Fibroblast of peridontal ligament (primary cell): Measurements from ENCODE around the gene PDE4D.
A peak's percentile ranks its signal among the peaks of the same experiment; 100 is the strongest.

ENCODE experiments used
- DNase-seq: peaks from one replicate; pipeline ENCODE4 v3.0.0-alpha.2; 2010; ENCODE audit errors: extremely low read depth

PDE4D gene

DNA sequence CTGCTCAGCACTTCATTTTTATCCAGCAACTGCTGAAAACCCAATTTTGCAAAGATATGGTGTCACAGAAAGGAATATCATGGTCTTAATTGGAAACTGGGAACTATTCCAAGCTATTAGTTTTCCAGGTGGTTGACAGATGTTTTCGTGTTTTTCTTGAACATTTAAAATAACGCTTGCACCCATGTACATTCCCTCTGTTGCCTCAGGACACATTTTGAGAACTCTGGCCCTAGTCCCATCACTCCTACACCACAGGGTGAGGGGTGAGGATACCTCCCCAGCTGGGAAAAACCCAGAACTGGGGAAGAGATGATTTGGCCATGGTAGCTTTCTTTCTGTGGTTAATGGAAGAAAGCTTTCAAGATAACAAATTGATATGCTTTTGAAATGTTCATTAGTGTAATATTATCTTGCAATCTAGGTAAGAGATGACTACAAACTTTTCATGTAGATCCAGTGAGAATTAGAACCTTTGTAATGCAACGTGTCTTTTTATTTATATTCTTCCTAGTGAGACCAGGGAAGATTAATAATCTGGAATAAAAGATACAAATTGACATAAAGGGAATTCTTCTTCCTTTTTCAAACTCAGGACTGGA lies 683.7 kb downstream of the PDE4D start:
- no peak for DNase-seq

DNA sequence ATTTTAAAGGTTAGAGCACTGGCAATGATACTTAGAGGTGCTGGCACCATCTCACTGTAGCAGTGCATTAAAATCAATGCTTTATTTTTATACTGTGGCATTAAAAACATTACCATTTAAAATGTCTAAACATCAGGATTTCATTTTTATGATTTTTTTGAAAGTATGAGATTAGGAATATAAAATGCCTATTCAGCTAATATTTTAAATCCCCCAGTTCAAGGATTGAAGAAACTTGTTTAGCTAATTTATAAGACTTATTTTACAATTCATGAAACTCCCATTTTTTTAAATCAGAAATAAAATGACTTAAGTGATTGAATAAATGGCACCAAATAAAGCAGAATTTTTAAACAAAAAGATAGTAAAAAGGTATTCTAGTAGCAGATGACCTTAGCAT lies 685.1 kb downstream of the PDE4D start:
- no peak for DNase-seq

DNA sequence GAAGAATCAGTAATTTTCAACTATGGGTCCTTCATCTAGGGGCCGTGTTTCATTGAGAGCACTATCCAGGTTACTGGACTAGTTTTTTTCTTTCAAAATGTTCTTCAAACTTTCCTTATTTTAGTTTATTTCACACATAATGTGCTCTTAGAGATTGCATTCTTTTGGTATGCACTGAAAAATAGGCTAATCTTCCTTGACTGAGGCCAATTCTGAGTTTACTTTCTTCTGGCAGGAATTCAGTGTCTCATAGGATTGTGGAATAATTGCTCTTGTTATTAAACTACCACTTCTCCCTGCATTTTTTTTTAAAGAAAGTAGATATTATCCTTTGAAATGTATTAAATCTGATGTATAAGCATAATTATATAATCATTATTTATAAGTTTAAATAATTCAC lies 686.1 kb downstream of the PDE4D start:
- DNase-seq, result no peak

DNA sequence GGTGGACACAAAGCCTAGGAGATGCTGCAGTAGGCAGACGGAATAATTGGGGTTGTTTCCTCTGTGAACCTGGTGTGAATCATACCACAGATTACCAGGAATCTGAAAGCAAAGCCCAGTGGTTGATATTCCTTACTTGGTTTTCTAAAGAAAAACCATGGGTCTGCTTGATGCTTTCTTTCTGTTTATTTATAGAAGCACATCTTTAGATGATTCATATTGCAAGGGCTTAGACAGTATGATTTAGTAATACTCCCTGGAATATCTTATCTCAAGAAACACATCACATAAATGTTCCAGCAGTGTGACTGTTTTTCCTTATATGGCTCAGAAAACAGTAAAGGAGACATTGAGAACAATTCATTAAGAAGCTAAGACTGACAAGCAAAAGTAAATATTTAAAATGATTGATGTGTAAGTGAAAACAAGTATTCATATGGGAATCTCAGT lies 687.4 kb downstream of the PDE4D start:
- peak; percentile 26 for DNase-seq

DNA sequence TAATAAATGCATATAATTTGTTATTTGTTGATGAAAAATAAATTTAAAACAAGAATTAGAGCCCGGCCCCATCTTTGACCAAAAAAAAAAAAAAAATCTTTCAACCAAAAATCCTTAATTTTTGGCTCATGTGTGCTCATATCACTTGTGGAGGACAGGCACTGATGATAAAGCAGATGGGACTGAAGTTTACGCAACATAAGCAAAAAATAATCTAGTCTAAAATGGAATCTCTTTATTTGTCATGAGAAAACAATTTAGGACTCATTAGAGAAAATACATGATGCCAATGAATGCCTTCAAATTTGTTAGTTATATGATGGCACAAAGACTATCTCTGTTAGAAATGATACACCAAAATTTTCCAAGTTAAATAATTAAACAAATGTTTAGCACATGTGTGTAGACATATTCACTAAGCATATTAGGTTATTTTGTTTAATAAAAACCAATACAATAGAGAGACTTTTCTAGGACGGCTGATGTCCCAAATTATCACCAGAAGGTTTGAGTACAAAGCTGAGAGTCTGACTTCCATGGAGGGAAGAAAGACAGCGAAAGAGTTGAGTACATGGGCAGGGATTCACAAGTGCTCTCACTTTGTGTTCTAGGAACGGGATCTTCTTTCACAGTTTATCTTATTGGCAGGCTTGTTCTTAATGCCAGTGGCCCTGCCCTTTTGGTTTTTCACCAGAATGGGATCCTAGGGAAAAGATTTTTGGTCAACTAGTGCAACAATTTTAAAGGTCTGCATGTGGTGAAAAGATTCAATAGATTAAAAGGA lies 689.2 kb downstream of the PDE4D start:
- no peak for DNase-seq

DNA sequence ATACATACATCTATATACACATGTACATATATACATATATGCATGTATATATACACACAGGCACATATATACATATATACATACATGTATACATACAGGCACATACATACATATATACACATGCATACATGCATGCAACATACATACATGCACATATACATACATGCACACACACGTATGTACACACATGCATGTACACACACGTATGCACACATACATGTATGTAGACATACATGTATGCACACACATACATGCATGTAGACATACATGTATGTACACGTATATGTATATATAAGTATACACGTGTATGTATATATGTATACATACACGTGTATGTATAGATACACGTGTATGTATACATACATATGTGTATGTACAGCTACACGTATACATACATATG lies 693.7 kb downstream of the PDE4D start:
- no peak for DNase-seq

DNA sequence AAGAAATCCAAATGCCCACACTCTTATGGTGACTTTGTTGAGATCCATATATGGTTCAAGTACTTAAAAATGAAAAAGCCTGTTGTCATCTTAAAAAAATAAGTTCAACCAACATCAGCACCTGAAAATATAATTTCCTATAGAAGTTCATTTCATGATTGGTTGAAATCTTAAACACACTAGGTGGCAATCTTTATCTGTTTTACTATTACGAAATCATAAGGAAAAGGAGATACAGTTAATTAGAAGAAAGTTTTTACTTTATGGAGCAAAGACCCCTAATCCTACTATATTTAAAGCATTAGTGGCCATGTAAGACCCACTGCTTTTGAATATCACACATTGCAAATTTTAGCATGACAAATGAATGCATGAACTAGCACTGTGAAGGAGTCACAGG lies 694.7 kb downstream of the PDE4D start:
- DNase-seq, result no peak

DNA sequence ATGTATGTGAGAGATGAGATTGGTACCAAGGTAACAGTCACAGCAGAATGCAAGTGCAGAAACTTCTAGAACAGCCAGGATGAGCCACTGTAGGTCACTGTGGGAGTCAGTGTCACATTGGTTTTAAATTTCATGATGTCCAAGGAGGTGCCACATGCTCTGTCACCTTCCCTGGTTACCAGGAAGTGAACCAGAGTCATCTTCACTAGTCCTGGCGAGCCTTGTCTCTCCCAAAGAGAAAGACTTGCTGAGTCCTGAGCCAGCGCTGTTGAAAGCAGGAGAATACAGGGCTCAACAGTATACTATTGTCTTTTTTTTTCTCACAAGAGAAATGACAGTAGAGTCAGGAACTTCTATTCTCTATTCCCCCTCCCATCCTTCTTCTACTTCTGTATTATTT lies 695.2 kb downstream of the PDE4D start:
- no peak for DNase-seq

DNA sequence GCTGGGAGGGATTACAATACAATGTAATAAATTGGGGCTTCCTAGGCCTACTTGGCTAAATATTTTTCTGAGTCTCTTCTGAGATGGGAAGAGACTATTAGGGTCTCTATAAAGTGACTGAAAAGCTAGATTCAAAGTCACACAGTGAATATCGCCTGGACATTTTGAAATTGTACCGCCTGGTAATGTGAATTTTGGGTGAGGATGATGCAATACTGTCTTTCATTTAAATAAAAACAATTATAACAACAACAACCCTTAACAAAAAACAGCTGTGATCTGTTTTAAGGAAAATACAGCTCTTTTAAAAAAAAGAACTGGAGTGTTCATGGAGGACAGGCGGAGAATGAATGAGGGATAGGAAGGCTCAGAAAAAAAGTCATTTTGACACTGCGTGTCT lies 695.6 kb downstream of the PDE4D start:
- DNase-seq, result no peak

DNA sequence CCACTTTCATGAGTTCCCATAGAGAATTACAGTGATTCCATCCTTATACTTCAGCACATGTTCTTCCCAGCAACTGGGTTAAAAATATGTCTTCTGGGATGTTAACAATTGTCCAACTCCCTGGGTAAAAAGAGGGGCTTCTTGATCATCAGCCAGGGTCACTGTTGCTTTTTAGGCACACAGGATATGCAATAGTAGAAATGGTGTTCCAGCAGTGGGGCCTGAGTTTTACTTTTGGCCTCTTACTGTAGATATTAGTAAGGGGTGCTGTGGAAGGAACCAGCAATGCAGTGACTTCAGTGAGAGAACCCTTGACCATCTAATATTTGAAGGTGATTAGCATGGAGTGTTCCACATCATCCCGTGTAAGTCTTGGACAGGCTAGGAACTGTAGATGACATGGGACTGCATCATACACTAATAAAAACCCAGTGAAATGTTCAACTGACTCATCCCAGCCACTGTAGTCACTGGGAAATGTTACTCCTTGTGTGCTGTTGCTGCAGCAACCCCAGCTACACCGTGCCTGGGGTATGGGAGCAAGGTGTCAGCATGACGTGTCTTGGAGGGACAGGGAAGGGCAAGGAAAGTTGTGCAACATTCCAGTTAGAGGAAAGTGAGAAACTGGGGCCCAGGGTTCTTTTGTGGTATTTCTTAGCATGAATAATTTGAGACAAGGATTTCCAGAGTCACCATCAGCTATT lies 699.8 kb downstream of the PDE4D start:
- peak; percentile 63 for DNase-seq

DNA sequence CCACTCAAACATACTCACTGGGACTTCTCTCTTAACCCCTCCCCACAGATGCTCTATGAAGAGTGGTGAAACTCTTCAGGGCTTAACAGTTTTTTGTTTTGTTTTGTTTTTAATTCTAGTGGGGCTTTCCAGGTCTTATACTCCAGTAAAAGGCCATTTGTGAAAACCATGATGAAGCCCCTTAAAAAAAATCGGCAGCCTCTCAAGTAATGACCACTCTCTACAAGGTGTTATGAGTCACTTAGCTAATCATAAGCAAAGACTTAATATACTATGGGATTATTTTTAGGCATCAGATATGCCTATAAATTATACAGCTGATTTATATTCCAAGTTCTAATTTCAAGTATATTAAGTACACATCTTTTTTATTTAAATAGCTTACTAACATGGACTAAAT lies 702.8 kb downstream of the PDE4D start:
- DNase-seq, result no peak

DNA sequence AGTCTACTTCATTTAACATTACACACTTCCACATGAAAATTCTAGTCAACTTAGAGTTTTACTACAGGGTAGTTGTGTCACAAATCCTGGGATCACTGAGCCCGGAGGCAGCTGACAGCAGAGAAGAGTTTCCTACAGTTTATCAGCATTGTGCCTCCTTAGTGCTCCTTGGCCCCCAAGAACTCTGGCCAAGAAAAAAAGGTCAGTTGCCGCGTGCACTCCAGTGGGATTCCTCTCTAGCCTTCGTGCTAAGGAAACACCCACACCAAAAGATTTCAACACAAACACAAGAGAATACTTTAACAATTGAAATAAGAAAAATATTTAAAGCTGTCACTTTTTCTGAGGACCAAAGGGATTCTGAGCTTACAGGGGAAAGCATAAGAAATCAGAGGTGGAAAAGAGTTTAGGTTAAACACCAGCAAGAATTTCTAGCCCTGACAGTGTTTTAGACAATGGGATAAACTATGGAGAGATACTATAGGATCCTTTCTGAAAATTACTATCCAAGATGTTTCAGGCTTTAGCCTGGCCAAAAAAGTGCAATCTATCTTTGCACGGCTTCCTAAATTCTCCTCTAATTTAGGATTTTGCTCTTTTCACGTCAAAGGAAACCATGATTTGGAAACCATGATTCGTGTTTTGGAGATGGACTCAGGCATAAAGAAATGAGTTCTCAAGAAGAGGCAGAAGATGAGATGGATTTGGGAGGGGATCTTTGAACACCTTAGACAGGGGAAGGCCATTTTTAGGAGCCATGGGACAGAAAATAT lies 703.9 kb downstream of the PDE4D start:
- DNase-seq, result no peak

DNA sequence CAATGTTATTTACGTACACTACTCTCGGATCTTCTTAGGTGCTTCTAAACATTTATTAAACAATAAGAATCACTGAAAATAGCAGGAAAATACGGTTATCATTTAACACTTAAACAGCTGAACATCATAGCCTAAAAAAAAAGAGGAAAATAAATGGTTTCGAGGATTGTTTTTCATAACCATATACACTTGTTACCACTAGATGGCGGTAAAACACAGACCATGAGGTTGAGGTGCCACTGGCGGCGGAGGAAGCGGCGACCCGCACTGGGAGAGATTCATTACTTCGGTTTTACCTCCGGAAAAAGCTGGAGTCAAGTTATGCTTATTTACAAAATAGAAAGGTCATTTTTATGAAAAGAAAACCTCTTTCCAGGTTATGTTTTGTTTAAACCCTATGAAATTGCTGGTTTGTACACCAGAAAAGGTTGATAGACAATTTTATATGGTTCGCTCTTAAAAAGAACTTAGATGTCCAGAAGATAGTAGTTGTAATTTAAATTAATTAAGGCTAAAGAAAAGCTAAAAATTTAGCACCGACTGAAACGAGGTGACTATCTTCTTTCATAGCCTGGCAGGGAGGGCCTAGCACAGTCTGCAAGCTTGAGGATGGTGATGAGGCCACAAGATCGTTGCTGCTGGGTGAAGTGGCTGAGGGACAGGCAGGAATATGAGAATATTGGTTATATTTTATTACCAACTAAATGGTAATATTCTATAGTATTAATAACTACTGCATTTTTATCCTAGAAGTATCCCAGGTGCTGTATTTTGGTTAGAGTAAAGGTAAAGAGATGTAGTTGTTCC lies 704.9 kb downstream of the PDE4D start:
- DNase-seq, result peak; percentile 72

DNA sequence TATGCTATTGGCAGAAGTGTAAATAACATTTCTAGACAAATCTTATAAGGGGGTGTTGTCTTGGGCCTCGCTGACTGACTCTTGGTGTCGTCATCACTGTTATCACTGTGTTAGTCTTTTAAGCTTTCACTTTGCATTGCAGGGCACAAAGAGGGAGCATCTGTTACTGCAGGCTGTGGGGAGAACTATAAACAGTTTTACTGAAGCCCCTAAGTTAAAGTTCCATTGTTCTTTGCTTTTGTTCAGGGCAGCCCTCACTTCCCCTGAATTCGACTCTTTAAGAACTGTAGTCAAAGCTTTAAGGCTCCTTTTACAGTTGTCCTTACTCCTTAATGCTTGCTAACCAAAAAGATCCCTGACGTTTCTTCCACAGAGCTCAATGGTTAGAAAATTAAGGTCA lies 705.7 kb downstream of the PDE4D start:
- DNase-seq, result peak; percentile 72

DNA sequence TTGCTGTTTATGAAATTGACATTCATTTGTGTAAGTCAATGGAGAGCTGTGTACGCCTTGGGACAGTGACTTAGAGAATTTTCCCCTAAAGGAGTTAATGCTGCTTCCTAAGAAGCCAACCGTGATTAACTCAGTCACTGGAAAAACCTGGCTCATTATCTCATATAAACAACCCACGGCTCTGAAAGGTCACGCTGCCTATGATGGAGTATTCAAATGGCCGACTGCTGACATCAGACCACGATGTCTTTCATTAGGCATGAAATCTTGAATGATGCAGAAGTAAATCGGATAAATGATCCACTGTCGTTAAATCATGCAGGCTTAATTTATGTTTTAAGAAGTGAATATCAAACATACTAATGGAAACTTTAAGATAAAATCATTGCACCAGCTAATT lies 706.9 kb downstream of the PDE4D start:
- DNase-seq, result no peak

DNA sequence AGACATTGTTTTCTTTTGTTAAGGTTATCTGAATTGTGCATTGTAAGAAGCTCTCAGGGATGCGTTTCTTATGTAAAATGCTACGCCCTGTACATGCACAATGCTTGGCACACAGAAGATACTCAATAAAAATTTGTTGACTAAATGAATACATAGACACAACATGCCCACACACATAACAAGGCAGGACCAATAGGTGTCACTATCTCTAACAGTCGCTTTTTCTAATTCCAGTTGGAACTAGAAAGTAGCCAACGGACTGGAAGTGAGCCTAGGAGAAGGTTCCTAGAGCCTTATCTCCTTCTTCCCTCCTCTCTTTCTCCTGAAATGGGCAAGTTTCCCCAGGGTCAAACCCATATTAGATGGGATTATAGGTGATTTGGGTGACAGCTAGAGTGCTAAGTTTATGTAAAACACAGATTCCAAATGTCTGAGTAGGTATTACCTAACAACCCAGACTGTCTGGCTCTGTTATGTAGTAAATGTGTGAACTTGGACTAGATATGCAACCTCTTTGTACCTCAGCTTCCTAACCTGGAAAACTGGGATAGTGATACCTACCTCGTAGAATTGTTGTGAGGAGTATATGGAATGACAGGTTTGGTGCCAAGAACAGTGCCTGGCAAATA lies 707.7 kb downstream of the PDE4D start:
- DNase-seq, result no peak

DNA sequence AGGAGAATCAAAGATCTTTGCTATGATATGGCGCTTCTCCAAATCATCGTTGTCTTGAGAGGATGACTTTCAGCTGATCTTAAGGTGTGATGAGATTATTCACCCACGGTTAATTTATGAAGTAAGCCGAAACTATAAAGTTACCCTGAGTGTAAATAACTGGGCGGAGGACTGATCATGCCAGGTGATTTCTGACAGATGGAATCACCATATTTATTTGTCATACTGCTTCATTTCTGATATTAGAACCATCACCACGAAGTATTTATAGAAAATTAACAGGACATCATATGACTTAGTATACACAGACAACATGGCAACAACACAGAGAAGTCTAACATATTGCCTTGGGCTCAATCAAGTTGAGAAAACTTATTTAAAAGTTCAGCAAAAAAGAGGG lies 708.8 kb downstream of the PDE4D start:
- DNase-seq, result no peak

DNA sequence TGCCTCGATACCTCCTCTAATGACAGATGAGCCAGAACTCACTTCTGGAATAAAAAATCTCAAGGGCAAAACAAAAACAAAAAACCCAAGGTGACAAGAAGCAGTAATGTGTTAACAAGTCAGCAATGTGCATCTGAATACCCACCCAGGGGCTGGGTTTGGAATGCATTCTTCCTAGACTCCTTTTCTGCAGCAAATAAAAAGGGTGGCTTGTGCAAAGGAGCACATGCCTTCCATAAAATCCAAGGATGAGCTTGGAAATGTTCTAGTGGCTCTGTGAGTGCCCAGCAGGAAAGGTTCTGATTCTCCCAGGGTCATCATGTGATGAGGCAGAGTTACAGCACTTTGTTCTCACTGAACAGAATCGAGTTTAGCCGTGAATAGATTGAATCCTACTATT lies 710.8 kb downstream of the PDE4D start:
- no peak for DNase-seq

DNA sequence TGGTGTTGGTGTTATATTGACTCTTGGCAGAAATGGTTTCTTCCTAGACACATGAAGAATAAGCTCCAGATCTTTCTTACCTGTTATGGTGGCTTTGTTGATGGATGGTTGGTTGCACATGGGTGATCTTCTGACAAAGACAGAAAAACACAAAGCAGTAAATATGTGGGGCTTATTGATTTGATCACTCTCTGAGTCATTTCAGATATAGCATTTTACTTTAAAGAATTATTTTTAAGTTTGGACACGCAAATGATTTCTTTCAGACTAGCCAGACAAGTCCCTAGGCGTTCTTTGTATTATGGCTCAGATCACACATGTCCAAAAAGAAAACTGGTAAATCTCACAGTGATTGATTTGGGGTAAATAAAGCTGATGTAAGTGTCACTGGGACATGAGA lies 713.0 kb downstream of the PDE4D start:
- DNase-seq, result no peak

DNA sequence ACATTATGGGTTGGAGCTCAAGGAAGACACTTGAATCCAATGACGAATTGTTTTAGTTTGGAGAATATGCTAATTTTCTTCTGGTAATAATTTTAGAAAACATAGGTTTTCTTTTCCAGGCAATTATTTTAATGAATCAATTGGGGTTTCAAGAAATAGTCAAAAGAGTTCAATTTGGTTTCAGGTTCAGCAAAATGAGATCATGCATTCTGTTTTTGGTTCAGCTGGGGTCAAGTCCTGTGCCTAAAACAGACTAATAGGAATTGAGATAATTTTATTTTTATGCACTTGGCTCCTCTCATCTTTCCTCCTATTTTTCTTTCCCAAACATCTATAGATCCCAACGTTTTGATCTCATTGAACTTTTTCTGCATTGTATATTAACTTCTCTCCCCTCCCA lies 713.8 kb downstream of the PDE4D start:
- no peak for DNase-seq

DNA sequence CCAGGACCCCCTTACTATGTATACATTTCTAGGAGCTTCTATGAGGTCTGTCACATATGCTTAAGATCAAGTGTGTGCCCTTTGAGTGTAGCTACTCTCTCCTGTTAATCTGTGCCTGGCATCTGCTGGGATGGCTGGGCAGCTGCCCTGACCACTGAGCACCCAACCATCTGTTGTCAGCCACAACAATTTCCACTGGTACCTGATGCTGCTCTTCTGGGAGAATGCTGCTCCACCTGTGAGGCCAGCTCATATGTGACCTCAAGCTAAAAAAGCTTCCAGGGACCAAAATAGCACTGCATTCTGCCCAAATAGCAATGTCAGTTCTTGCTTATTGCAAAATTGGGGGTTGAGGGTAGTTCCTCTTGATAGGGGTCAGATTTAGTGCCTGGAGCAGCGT lies 715.0 kb downstream of the PDE4D start:
- no peak for DNase-seq
